Measurements from ENCODE around the gene OR51D1. TPM values are rescaled to one million over a fixed set of nuclear protein-coding genes. Genes with fewer than 3 reads are reported as not detected.
A peak's percentile ranks its signal among the peaks of the same experiment; 100 is the strongest.

The OR51D1 gene
- total and polyA plus RNA-seq, 2 donors (not counting 1 experiment from before 2014, with no cell fraction given) = not detected

GRCh38 chr11:4607781-4608666 lies 29.3 kb upstream of the OR51D1 start, which contains the start of gene TRIM68:
Gene TRIM68, minus strand, starts transcription at chr11:4608231. Its CDS starts 2,727 bp downstream, at chr11:4605504.
- Histone ChIP-seq H3K27me3 (ENCODE audit: control insufficient read depth, insufficient read depth, low read length) (no peaks in the 10 kb centered on the region), H2AFZ (ENCODE audit: low read length) (peak within 1 kb of the TSS; percentile 97), H3K4me2 (ENCODE audit: extremely low read depth, insufficient read depth, low read length) (peak within 1 kb of the TSS; percentile 80), H4K20me1 (ENCODE audit: control insufficient read depth, extremely low read depth, insufficient read depth, low read length) (no peaks in the 10 kb centered on the region), H3K27ac (ENCODE audit: insufficient read depth, low read length) (peak within 1 kb of the TSS; percentile 73), H3K36me3 (ENCODE audit: control insufficient read depth, insufficient read depth, low read length) (peaks cover 2% of the 10 kb centered on the region), H3K4me1 (ENCODE audit: control insufficient read depth, extremely low read depth, insufficient read depth, low read length) (peaks cover 5% of the 10 kb centered on the region), H3K79me2 (ENCODE audit: control insufficient read depth, insufficient read depth, low read length) (peaks cover 3% of the 10 kb centered on the region), H3K9me3 (ENCODE audit: control insufficient read depth, insufficient read depth, low read depth, low read length) (no peaks in the 10 kb centered on the region), H3K4me3 (replicated peaks in 1 of 4; ENCODE audit: control extremely low read depth in 1 of 4, insufficient read depth in 1 of 4, low read depth in 3 of 4, low read length in 4 of 4) (peak within 1 kb of the TSS; percentile 45 to 88 (median 63)), H3K9ac (ENCODE audit: insufficient read depth, low read length) (peak within 1 kb of the TSS; percentile 82)
- DNase-seq (ENCODE audit: low read depth in 2 of 2) = peak; percentile 95 to 96
- TF ChIP-seq EZH2 (IDR thresholded peaks at IDR 0.05; ENCODE audit: low read length, missing control alignments) (no peak), CTCF (conservative IDR thresholded peaks at IDR 0.05 in 1 of 2, IDR thresholded peaks at IDR 0.05 in 1 of 2; ENCODE audit: low read depth in 1 of 2, low read length in 2 of 2) (peak in 1 of 2 donors; percentile 0)

- H3K4me3 ChIP-seq (replicated peaks in 1 of 4; ENCODE audit: control extremely low read depth in 1 of 4, insufficient read depth in 1 of 4, low read depth in 3 of 4, low read length in 4 of 4) = peak overlapping the region in 1 of 4 experiments; percentile 18
Observed at GRCh38 chr11:4610258-4610935, 26.9 kb upstream of the OR51D1 start.

More at GRCh38 chr11:4610258-4610935, 26.9 kb upstream of the OR51D1 start:
- H2AFZ ChIP-seq (ENCODE audit: low read length) = peak overlapping the region; percentile 68
- TF ChIP-seq CTCF (conservative IDR thresholded peaks at IDR 0.05 in 1 of 2, IDR thresholded peaks at IDR 0.05 in 1 of 2; ENCODE audit: low read depth in 1 of 2, low read length in 2 of 2) (no peak), EZH2 (IDR thresholded peaks at IDR 0.05; ENCODE audit: low read length, missing control alignments) (no peak)
- no peaks in the 10 kb centered on the region for H4K20me1 ChIP-seq (ENCODE audit: control insufficient read depth, extremely low read depth, insufficient read depth, low read length)
- no peaks in the 10 kb centered on the region for H3K36me3 ChIP-seq (ENCODE audit: control insufficient read depth, insufficient read depth, low read length)
- peak overlapping the region; percentile 48 for H3K4me2 ChIP-seq (ENCODE audit: extremely low read depth, insufficient read depth, low read length)
- H3K4me1 ChIP-seq (ENCODE audit: control insufficient read depth, extremely low read depth, insufficient read depth, low read length) = peaks cover 5% of the 10 kb centered on the region
- no peaks in the 10 kb centered on the region for H3K9me3 ChIP-seq (ENCODE audit: control insufficient read depth, insufficient read depth, low read depth, low read length)
- H3K27ac ChIP-seq (ENCODE audit: insufficient read depth, low read length) = no peak overlapping the region
- H3K9ac ChIP-seq (ENCODE audit: insufficient read depth, low read length) = no peak overlapping the region
- H3K79me2 ChIP-seq (ENCODE audit: control insufficient read depth, insufficient read depth, low read length) = peaks cover 3% of the 10 kb centered on the region
- H3K27me3 ChIP-seq (ENCODE audit: control insufficient read depth, insufficient read depth, low read length) = no peaks in the 10 kb centered on the region
- DNase-seq (ENCODE audit: low read depth in 2 of 2) = peak in 1 of 2 donors; percentile 3
